Measurements from ENCODE around the gene VEZF1. TPM values are rescaled to one million over a fixed set of nuclear protein-coding genes. Genes with fewer than 3 reads are reported as not detected.
"Not testable (repeated sequence)": the region's sequence is repeated elsewhere in the genome, so short reads cannot be mapped to it uniquely, and the experiment has no call there.

The VEZF1 gene
- total RNA-seq, 1 experiment from 2014 or later, result 50.9 TPM

DNA sequence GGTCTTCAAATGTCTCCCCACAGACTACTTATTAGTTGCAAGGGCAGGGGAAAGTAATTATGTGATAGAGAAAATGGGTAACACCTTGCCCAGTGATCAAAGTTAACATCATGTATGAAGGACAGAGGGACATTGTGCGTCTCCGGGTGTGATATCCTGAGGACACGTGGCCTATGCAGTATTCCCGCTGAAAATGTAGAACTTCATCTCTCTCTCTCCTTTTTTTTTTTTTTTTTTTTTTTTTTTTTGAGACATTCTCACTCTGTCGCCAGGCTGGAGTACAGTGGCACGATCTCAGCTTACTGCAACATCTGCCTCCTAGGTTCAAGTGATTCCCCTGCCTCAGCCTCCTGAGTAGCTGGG, 24.9 kb downstream of the VEZF1 start:
- H3K9me2 ChIP-seq (ENCODE audit: insufficient read depth), result no peaks in the 10 kb centered on the region
- no peaks in the 10 kb centered on the region for H4K20me1 ChIP-seq (ENCODE audit: insufficient read depth)
- intact Hi-C loops (cut with micrococcal nuclease; ENCODE audit: unreplicated experiment), result no loop called here
- no peak overlapping the region for H3K27ac ChIP-seq
- no peaks in the 10 kb centered on the region for H3K27me3 ChIP-seq (ENCODE audit: insufficient read depth, low read depth)
- DNase-seq, result no peak
- H2AFZ ChIP-seq, result no peak overlapping the region
- H3K4me1 ChIP-seq (replicated peaks; ENCODE audit: insufficient read depth), result no peaks in the 10 kb centered on the region
- no peaks in the 10 kb centered on the region for H3K9me3 ChIP-seq (ENCODE audit: insufficient read depth, low read depth)
- TF ChIP-seq EZH2 (IDR thresholded peaks at IDR 0.05; ENCODE audit: low read depth), result no peak
- TF ChIP-seq, protein P1, sequence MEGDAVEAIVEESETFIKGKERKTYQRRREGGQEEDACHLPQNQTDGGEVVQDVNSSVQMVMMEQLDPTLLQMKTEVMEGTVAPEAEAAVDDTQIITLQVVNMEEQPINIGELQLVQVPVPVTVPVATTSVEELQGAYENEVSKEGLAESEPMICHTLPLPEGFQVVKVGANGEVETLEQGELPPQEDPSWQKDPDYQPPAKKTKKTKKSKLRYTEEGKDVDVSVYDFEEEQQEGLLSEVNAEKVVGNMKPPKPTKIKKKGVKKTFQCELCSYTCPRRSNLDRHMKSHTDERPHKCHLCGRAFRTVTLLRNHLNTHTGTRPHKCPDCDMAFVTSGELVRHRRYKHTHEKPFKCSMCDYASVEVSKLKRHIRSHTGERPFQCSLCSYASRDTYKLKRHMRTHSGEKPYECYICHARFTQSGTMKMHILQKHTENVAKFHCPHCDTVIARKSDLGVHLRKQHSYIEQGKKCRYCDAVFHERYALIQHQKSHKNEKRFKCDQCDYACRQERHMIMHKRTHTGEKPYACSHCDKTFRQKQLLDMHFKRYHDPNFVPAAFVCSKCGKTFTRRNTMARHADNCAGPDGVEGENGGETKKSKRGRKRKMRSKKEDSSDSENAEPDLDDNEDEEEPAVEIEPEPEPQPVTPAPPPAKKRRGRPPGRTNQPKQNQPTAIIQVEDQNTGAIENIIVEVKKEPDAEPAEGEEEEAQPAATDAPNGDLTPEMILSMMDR (conservative IDR thresholded peaks at IDR 0.05), result no peak
- POLR2A ChIA-PET (ENCODE audit: unreplicated experiment), result no interaction called here
- H3K4me3 ChIP-seq, result no peak overlapping the region
- no TSS peak for BruUV-seq (replicated peaks)
- H3F3A ChIP-seq (ENCODE audit: insufficient read depth, low read depth), result no peaks in the 10 kb centered on the region
- H3K36me3 ChIP-seq (ENCODE audit: low read depth), result no peaks in the 10 kb centered on the region
- H3K79me2 ChIP-seq (ENCODE audit: low read depth), result no peaks in the 10 kb centered on the region
- CTCF ChIA-PET, result no interaction called here
- no peak overlapping the region for H3K4me2 ChIP-seq

DNA sequence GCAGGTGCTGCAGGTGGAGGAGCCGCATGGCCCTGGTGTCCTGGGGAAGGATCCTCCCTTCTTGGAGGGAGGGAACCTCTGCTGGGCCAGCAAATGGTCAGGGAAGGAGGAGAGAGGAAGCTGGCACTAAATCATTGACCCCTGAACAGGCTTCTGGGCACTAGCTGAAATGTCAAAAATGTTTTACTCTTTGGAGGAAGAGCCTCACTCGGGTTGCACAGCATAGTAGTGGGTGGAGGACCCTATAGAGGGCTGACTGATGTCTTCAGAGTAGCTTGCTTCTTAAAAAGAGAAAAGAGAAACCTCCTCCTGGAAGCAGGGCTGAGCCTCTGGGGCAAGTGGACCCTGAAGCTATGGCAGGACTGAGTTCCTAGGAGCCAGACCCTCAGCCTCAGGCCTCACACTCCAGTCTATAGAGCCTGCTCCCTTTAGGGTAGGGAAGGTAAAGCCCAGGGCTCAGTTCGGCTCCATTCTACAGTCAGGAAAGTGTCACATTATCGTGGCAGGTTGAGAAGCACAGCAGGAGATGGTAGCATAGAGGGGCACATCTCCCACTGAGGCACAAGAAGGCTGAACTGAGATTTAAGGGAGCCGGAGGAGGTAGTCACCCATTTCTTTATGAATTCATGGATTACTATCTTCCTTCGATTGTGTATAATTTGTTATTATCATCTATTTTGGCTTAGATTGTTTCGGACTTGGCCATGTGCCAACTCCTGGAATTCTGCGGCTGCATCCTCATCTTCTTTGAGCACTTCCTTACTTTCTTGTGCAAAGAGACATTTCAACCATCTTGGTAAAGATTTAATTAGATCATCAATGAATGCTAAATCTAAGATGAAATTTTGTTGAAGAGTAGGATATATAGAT, 25.5 kb downstream of the VEZF1 start:
- Histone ChIP-seq H3K9me2 (ENCODE audit: insufficient read depth) (no peaks in the 10 kb centered on the region), H3K36me3 (ENCODE audit: low read depth) (no peaks in the 10 kb centered on the region), H3F3A (ENCODE audit: insufficient read depth, low read depth) (no peaks in the 10 kb centered on the region; the same call in 1 of the 2 replicates), H3K4me1 (replicated peaks; ENCODE audit: insufficient read depth) (no peaks in the 10 kb centered on the region), H3K4me2 (no peak overlapping the region), H2AFZ (no peak overlapping the region), H3K4me3 (no peak overlapping the region), H3K27me3 (ENCODE audit: insufficient read depth, low read depth) (no peaks in the 10 kb centered on the region), H3K79me2 (ENCODE audit: low read depth) (no peaks in the 10 kb centered on the region), H4K20me1 (ENCODE audit: insufficient read depth) (no peaks in the 10 kb centered on the region), H3K9me3 (ENCODE audit: insufficient read depth, low read depth) (no peaks in the 10 kb centered on the region), H3K27ac (no peak overlapping the region)
- no peak for DNase-seq
- intact Hi-C loops (cut with micrococcal nuclease; ENCODE audit: unreplicated experiment), result no loop called here
- BruUV-seq (replicated peaks), result no TSS peak
- TF ChIP-seq EZH2 (IDR thresholded peaks at IDR 0.05; ENCODE audit: low read depth), result no peak
- TF ChIP-seq, protein P1 (conservative IDR thresholded peaks at IDR 0.05), result no peak
- POLR2A ChIA-PET (ENCODE audit: unreplicated experiment), result no interaction called here
- CTCF ChIA-PET, result no interaction called here

DNA sequence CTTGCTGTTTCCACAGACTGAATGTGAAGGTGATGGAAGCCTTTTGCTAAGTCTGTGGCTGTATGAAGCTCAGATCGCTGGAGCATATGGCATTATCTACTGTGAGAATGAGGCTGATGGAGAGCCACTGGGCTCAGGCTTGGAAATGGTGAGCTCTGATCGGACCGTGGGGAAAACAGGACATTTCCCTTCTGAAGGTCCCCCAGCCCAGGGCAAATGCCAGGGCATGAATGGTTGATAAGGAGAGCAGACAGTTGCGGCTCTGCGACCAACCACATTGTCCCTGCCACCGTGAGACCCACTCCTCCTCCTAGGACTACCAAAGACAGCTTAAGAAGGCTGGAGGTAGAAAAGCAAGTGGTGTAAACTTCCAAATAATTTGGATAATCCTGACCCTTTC, 28.1 kb downstream of the VEZF1 start:
- no peaks in the 10 kb centered on the region for H3K9me3 ChIP-seq (ENCODE audit: insufficient read depth, low read depth)
- CTCF ChIA-PET, result no interaction called here
- no peaks in the 10 kb centered on the region for H4K20me1 ChIP-seq (ENCODE audit: insufficient read depth)
- no peak for TF ChIP-seq EZH2 (IDR thresholded peaks at IDR 0.05; ENCODE audit: low read depth)
- TF ChIP-seq, protein P1 (conservative IDR thresholded peaks at IDR 0.05), result no peak
- no peaks in the 10 kb centered on the region for H3K79me2 ChIP-seq (ENCODE audit: low read depth)
- POLR2A ChIA-PET (ENCODE audit: unreplicated experiment), result no interaction called here
- no peak overlapping the region for H2AFZ ChIP-seq
- intact Hi-C loops (cut with micrococcal nuclease; ENCODE audit: unreplicated experiment), result no loop called here
- H3K4me2 ChIP-seq, result no peak overlapping the region
- peaks cover 8% of the 10 kb centered on the region for H3K4me1 ChIP-seq (replicated peaks; ENCODE audit: insufficient read depth)
- H3K27me3 ChIP-seq (ENCODE audit: insufficient read depth, low read depth), result no peaks in the 10 kb centered on the region
- no peaks in the 10 kb centered on the region for H3K9me2 ChIP-seq (ENCODE audit: insufficient read depth)
- no peak for DNase-seq
- H3F3A ChIP-seq (ENCODE audit: insufficient read depth, low read depth), result peaks cover 12% of the 10 kb centered on the region; the same call in 1 of the 2 replicates
- H3K4me3 ChIP-seq, result no peak overlapping the region
- no peak overlapping the region for H3K27ac ChIP-seq
- no TSS peak for BruUV-seq (replicated peaks)
- no peaks in the 10 kb centered on the region for H3K36me3 ChIP-seq (ENCODE audit: low read depth)

DNA sequence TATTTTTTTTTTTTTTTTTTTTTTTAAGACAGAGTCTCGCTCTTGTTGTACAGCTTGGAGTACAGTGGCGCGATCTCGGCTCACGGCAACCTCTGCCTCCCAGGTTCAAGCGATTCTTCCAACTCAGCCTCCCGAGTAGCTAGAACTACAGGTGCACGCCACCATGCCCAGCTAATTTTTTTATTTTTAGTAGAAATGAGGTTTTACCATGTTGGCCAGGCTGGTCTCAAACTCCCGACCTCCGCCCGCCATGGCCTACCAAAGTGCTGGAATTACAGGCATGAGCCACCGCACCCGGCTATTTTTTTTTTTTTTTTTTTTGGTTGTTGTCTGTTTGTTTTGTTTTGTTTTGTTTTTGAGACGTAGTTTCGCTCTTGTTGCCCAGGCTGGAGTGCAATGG, 29.7 kb downstream of the VEZF1 start:
- ChIA-PET CTCF (interaction anchor here (0.7 kb wide), 2 partner anchors 109 to 143 kb away, joined by 5 to 6 read pairs; no protein-coding TSS in a partner anchor), POLR2A (ENCODE audit: unreplicated experiment) (interaction anchor here (0.6 kb wide), 1 partner anchor 284 kb away, joined by 9 read pairs; no protein-coding TSS in a partner anchor)
- H3K36me3 ChIP-seq (ENCODE audit: low read depth); H3K4me3 ChIP-seq; H3K27ac ChIP-seq; H4K20me1 ChIP-seq (ENCODE audit: insufficient read depth); H2AFZ ChIP-seq; intact Hi-C loops (cut with micrococcal nuclease; ENCODE audit: unreplicated experiment); H3K27me3 ChIP-seq (ENCODE audit: insufficient read depth, low read depth); H3K9me3 ChIP-seq (ENCODE audit: insufficient read depth, low read depth); BruUV-seq (replicated peaks); H3K9me2 ChIP-seq (ENCODE audit: insufficient read depth); DNase-seq; H3K4me2 ChIP-seq: not testable (repeated sequence)
- Histone ChIP-seq H3K4me1 (replicated peaks; ENCODE audit: insufficient read depth) (peaks cover 18% of the 10 kb centered on the region), H3K79me2 (ENCODE audit: low read depth) (peaks cover 11% of the 10 kb centered on the region), H3F3A (ENCODE audit: insufficient read depth, low read depth) (peaks cover 12% of the 10 kb centered on the region; the same call in 1 of the 2 replicates)
